DMS79 (cell line): Measurements from ENCODE around the gene ZNF804A.

Experiments
- DNase-seq: peaks from one replicate; lab custom pipeline; 2025; lab: John Stamatoyannopoulos, UW

Gene ZNF804A

GRCh38 chr2:184938221-184938985, 340.1 kb downstream of the ZNF804A start:
- no peak for DNase-seq

- no peak for DNase-seq
Measured at GRCh38 chr2:184945326-184945725, 347.0 kb downstream of the ZNF804A start.

GRCh38 chr2:184945824-184946223, 347.5 kb downstream of the ZNF804A start:
- DNase-seq: no peak

- no peak for DNase-seq
Measured at GRCh38 chr2:184956856-184957255, 358.5 kb downstream of the ZNF804A start.

GRCh38 chr2:184971546-184972068, 373.3 kb downstream of the ZNF804A start:
- no peak for DNase-seq
